Stimulated activated CD8-positive, alpha-beta memory T cell treated with anti-CD3 and anti-CD28 coated beads, Interleukin-15, amount 100 ng/mL, for 1 hour (primary cell): ENCODE measurements around the gene NAT8L.
"Not testable (repeated sequence)": the region's sequence is repeated elsewhere in the genome, so short reads cannot be mapped to it uniquely, and the experiment has no call there.

Experiments
- DNase-seq: peaks from one replicate; pipeline ENCODE4 v3.0.0-alpha.2; 2020; ENCODE audit warnings: low read depth

The NAT8L gene, protein sequence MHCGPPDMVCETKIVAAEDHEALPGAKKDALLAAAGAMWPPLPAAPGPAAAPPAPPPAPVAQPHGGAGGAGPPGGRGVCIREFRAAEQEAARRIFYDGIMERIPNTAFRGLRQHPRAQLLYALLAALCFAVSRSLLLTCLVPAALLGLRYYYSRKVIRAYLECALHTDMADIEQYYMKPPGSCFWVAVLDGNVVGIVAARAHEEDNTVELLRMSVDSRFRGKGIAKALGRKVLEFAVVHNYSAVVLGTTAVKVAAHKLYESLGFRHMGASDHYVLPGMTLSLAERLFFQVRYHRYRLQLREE

DNA sequence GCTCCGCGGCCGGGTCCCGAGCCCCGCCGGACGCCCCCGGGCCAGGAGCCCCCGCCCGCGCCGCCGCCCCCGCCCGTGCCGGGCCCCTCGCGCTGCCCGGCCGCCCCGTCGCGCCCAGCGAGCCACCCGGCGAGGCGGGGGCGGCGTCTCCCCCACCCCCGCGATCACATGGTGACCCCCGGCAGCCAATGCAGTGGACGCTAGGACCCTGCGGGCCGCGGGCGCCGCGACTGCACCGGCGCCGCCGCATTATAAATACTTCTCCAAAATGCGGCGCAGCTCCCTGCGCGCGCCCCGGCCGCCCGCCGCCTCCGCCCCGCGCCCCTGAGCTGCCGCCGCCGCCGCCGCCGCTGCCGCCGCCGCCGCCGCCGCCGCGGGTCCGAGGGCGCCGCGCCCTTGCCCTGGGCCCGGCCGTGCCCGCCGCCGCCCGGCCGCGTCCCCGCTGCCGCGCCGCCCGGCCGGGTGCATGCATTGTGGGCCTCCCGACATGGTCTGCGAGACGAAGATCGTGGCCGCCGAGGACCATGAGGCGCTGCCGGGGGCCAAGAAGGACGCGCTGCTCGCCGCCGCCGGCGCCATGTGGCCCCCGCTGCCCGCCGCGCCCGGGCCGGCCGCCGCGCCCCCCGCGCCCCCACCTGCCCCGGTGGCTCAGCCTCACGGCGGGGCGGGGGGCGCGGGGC lies at the start of gene NAT8L:
TSS of gene NAT8L (plus strand) at position 282 of the 680 bp plus-strand sequence. CDS start at position 467, 185 bp downstream.
- DNase-seq = no peak

DNA sequence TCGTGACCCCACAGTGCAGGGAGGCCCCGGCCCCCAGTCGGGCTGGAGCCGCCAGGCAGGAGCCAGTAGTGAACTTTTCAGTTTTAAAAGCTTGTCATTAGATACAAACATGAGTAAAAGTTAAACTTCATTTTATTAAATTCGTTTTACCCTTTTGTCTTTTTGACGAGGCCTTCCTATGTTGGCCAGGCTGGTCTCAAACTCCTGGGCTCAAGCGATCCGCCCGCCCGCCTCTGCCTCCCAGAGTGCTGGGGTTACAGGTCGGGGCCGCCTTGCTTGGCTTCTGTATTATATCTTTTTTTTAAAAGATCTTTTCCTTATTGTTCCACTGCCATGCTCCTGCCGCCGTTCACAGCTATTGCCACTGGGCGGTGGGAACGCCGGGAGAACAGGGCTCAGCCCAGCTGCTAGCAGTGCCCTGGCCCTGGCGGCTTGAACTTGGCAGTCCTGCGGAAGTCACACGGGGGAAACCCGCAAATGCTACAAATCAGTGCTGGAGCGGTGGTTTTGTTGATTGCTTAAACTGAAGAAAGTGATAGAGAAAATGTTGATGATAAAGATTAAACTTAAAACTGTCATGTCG lies 49.4 kb upstream of the NAT8L start:
- peak; percentile 12 for DNase-seq

DNA sequence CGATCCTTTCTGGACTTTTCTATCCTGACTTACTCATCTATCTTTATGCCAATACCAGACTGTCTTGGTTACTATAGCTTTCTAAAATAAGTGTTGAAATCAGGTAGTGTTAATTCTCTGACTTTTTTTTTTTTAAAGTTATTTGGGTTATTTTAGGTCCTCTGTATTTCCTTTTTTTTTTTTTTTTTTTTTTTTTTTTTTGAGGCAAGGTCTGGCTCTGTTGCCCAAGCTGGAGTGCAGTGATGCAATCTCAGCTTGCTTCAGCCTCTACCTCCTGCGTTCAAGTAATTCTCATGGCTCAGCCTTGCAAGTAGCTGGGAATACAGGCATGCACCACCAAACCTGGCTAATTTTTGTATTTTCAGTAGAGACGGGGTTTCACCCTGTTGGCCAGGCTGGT lies 47.5 kb upstream of the NAT8L start:
- DNase-seq = no peak

DNA sequence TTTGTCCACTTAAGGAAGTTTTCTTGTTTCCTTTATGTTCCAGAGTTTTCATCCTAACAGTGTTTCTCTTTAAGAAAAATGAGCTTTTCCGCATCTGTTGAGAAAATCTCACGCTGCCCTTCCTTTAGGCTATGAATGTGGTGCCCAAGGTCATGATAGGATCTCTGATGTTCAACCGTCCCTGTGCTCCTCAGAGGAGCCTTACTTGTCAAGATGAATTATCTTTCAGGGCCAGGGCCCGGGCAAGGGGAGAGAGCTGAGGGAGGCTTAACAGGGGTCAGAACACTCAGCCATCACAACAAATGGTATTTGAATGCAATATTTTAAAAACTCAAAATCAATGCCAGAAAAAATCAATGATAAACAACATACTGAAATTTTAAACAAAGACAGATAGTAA lies 44.1 kb upstream of the NAT8L start:
- DNase-seq = no peak

DNA sequence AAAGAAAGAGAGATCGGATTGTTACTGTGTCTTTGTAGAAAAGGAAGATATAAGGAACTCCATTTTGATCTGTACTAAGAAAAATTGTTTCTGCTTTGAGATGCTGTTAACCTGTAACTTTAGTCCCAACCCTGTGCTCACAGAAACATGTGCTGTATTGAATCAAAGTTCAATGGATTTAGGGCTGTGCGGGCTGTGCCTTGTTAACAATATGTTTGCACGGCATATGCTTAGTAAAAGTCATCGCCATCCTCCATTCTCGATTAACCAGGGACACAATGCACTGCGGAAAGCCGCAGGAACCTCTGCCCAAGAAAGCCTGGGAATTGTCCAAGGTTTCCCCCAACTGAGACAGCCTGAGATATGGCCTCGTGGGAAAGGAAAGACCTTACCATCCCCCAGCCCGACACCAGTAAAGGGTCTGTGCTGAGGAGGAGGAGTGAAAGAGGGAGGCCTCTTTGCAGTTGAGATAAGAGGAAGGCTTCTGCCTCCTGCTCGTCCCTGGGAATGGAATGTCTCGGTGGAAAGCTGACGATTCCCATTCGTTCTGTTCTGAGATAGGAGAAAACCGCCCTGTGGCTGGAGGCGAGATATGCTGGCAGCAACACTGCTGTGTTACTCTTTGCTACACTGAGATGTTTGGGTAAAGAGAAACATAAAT lies 37.6 kb upstream of the NAT8L start:
- DNase-seq = not testable (repeated sequence)

DNA sequence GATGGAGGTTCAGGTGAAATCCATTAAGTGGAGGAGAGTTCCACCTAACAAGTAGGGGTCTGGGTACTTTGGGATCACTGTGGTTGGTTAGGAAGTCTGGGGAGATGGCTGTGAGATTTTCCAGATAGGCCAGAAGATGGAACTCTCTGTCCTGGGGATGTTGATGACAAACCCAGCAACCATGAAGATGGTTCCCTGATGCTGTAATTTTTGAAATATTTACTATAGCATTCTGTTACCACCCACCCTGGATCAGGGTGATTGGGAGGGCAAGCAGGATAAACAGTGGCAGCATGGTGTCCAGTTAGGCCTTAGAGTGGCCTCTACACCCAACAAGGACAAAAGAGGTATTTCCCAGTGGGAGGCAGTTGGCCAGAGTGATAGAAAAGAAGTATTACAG lies 34.4 kb upstream of the NAT8L start:
- no peak for DNase-seq

DNA sequence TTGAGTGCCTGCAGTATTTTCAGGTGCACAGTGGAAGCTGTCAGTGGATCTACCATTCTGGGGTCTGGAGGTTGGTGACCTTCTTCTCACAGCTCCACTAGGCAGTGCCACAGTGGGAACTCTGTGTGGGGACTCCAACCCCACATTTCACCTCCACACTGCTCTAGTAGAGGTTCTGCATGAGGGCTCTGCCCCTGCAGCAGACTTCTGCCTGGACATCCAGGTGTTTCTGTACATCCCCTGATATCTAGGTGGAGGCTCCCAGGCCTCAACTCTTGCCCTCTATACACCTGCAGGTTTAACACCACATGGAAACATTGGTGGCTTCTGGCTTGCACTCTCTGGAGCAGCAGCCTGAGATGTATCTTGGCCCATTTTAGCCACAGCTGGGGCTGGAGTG lies 33.3 kb upstream of the NAT8L start:
- no peak for DNase-seq

DNA sequence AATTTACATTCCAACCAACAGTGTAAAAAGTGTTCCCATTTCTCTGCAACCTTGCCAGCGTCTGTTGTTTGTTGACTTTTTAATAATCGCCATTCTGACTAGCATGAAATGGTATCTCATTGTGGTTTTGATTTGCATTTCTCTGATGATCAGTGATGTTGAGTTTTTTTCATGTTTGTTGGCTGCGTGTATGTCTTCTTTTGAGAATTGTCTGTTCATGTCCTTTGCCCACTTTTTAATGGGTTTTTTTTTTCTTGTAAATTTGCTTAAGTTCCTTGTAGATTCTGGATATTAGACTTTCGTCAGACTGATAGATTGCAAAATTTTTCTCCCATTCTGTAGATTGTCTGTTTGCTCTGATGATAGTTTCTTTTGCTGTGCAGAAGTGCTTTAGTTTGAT lies 32.0 kb upstream of the NAT8L start:
- not testable (repeated sequence) for DNase-seq

DNA sequence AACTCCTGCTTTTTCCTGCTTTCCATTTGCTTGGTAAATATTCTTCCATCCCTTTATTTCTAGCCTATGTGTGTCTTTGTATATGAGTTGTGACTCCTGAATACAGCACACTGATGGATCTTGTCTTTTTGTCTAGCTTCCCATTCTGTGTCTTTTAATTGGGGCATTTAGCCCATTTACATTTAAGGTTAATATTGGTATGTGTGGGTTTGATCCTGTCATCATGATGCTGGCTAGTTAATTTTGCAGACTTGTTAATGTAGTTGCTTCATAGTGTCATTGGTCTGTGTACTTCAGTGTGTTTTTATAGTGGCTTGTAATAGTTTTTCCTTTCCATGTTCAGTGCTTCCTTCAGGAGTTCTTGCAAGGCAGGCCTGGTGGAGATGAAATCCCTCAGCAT lies 28.0 kb upstream of the NAT8L start:
- DNase-seq = not testable (repeated sequence)

DNA sequence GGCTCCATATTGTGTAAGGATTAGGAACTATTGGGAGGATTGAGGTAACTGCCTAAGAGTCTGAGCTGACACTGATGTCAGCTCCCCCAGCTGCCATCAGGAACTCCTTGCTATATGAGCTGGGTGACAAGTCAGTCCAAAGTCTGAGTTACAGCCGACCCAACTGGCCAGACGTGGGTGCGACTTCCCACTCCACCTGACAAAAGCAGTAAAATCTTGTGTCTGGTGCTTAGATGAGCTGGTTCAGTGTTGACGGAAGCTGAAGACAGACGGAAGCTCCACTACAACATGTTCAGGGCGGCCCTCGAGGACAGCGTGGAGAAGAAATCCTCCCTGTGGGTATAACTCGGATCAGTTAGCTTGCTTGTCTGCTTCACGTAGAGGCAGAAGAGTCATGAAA lies 22.8 kb upstream of the NAT8L start:
- no peak for DNase-seq

DNA sequence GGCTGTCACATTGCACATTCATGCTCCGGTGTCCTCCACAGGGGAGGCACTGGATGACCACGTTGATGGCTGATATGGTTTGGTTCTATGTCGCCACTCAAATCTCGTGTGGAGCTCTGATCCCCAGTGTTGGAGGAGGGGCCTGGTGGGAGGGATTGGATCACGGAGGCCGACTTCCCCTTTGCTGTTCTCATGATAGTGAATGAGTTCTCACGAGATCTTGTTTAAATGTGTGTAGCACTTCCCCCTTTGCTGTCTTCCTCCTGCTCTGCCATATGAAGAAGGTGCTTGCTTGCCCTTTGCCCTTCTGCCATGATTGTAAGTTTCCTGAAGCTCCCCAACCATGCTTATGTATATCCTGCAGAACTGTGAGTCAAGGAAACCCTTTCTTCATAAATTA lies 22.3 kb upstream of the NAT8L start:
- DNase-seq = no peak

DNA sequence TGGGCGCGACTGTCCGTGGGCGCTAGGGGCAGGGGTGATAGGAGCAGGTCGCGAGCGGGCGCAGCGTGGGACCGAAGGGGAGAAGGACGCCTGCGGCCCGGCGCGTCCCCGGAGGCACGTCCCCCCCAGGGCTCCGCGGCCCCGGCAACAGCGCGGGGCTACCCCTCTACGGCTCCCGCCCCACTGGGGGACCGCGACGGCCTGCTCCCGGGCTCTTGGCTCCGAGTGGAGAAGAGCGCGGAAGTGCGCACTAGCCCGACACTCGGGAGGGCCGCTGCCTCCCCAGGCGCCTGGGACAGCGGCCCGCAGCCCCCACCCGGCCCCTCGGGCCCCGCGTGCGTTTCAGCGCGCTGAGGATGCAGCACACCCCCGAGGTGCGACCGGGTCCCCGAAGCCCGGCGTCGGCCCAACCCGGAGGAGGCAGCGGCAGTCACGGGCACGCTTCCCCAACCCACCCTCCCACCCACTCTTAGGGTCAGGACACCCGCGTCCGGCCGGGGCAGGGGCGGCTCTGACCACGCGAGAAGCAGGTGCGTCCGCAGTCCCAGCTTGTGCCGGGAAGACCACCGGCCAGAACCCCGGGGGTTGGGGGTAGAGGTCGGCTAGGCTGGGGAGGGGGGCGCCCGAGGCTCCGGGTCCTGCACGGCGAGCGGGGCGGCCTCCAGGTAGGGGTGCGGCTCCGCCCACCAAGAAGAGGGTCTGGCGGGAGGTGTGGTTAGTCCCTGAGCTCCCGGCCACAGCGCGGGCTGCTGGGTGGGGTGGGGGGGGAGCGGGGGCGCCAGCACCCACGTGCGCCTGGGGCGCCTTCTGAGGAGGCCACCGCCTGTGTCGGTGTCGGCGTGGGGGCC lies 18.5 kb upstream of the NAT8L start:
- no peak for DNase-seq

DNA sequence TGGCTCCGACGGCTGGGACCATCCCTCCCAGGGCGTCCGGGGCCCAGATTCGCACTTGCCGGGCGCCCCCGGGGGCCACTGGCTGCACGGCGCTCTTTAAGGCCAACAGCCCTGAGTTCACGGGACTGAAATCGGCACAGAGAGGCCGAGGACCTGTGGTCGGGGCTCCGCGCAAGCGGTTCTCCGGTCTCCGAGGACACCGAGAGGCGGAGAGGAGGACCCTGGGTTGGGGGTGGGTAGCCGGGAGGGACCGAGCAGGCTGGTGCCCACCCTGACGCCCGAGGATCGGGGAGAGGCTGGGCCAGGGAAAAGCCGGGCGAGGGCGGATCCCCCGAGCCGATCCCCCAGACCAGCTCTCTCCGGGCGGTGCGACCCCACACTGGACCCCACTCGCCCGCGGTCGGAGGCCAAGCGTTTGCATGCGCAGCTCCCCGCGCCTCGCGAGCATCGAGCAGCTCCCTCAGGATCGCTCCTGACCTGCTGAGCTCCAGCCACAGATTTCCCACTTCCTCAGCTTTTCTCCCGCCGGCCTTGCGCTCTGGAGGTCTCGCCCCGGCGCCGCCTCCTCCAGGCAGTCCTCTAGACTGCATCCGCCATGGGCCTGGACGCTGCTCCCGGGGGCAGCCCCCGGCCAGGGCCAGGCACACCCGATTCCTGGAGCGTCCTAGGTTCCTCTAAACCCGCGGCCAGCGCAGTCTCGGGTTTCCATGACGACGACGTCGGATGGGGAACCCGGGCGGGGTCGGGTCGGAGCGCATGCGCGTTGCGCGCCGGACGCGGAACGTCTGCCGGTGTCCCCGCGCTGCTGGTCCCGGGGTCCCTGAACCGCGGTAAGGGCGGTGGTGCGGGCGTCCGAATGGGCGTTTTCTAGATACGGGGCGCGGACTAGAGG lies 17.6 kb upstream of the NAT8L start:
- DNase-seq = peak; percentile 51

DNA sequence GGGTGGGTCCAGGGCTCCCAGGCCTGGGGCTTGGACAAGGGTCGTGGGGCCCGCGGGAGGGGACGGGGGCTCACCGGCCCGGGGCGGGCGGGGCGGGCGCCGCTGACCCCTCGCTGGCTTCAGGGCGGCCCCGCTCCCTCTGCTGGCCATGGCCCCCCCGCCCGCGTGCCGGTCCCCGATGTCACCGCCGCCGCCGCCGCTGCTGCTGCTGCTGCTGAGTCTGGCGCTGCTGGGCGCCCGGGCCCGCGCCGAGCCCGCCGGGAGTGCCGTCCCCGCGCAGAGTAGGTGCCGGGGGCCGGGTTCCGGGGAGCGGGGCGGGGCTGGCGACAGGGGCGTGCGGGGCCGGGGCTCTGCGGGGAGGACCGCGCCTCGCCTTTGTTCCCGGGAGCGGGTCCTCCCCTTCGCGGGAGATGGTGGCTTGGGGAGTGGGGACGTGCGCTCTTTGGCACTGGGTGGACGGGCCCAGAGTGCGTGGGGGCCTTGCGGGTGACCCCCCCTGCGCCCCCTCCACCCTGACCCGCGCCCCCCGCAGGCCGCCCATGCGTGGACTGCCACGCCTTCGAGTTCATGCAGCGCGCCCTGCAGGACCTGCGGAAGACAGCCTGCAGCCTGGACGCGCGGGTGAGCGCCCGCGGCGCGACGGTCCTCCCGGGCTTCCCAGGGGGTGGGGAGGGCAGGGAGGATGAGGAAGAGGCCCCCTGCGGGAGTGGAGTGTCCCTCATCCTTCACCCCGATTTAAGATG lies 16.8 kb upstream of the NAT8L start:
- no peak for DNase-seq

DNA sequence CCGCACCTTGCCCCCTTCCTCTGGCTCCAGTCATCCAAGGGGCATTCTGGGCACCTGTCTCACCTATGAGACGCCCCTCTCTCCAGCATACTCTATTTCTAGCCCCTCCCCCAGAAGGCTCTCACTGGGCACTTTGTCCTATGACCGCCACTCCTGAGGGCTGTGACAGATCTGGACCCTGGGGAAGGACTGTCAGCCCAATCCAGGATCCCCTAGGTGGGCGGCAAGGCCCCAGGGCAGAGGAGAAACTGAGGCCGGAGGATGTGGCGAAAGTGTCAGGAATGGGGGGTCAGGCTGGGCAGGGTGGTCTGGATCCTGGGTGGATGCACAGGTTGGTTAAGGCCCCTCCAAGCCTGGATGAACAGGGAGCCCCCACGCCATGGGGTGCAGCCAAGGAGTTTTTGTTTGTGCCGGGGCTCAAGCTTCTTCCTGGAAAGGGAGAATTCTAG lies 16.2 kb upstream of the NAT8L start:
- DNase-seq = no peak

DNA sequence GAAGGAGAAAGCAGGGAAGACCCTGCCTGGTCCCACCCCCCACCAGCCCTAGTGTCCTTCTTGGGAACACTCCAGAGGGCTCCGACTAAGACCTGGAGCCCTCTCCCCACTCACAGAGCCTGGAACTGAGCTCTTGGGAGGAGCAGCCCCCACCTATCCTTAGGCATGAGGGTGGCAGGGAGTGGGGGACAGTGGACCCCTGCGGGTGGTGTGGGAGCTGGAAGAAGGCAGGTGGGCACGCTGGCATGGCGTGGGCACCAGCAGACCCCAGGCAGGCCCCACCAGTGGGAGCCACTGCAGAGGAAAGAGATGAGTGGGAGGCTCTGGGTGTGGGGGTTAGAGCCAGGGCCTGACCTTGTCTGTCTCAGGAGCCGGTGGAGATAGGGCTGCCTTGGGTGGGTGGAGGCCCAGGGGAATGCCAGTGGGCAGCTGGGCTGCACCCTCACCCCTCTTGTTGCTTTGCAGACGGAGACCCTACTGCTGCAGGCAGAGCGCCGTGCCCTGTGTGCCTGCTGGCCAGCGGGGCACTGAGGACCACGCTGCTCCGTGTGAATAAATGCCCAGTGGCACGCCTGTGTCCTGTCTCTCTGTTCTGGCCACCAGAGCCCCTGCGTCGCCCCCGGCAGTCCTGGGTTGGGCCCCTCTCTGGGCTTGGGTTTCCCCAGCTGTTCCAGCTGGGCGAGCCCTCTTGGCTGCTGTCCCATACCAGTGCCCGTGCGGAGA lies 15.6 kb upstream of the NAT8L start:
- DNase-seq = no peak

DNA sequence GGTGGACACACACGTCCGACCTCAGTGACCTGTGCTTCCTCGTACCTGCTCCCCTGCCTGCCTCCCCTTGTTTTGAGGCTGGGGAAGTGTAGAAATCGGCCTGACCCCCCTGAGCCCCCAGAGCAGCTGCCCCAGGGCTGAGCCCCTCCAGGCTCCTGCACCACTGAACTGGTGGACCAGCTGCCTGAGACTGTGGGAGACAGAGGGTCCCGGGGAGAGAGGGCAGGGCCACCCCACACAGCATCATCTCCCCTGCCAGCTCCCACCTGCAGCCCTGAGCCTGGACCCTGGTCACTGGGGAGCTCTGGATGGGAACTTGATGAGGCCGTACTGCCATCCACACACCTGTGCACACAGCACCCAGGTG lies 15.0 kb upstream of the NAT8L start:
- no peak for DNase-seq

DNA sequence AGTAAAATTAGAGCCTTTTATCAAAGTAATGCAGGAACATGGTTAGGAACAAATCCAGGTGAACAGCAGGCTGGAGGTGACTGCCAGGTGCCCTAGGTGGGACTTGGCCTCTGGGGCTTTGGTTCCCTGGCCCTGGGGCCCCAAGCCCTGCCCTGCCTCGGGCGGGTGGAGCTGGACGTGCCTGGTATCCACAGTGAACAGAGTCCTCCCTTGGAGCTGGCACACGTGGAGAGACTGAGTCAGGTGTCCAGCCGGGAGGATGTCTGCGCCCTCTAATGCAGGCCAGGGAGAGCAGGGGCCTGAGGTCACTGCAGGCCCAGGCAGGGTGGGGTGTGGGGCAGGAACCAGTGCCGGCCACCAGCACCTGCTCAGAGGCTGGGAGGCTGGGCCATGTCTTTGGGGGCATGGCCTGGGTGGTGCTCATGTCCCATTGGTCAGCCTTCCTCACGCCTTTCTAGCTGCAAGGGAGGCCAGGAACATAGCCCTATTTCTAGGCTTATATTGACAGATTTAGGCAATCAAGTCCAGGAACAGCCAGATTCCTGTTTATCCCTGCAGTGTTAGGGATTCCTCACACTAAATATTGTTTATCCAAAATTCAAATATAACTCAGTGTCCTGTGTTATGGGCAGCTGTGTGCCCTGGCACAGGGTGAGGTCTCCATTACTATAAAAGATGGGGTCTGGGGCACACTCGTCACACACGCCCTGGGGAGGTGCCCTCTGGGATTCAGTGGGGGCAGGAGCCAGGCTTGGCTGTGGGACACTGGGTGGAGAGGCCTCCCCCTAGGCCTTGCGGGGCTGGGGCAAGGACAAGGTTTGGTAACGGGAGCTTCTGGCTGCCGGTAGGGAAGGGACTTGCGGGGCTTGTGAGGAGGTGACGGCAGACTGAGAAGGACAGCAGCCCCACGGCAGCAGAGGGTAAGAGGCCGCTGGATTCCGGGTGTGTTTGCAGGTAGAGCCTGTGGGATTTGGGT lies 14.3 kb upstream of the NAT8L start:
- DNase-seq = no peak
